NOMO-1 treated with DMSO at 0.1 percent for 48 hours (cell line): Measurements from ENCODE around the gene ZCWPW2.

Experiments
- DNase-seq: peaks from one replicate; lab custom pipeline; 2025; ENCODE audit not compliant: unreplicated experiment; lab: John Stamatoyannopoulos, UW

ZCWPW2 gene

DNA sequence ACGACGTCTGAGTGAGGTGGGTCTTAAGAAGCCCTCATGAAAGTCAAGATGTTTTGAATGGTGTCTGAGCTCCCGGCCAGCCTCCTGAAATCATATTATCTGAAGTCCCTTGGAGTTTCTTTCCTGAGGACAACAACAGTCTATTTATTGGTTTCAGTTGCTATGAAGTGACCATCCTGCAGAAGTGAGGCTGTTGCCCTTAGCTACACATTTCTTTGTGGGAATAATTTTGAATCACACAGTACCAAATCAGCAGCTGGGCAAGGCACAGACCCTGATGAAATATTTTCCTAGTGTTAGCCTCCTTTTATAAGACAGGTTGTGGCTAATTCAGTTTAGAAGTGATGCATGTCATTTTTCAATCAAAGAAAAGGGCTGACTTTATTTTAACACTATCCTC lies 220.8 kb downstream of the ZCWPW2 start:
- no peak for DNase-seq

DNA sequence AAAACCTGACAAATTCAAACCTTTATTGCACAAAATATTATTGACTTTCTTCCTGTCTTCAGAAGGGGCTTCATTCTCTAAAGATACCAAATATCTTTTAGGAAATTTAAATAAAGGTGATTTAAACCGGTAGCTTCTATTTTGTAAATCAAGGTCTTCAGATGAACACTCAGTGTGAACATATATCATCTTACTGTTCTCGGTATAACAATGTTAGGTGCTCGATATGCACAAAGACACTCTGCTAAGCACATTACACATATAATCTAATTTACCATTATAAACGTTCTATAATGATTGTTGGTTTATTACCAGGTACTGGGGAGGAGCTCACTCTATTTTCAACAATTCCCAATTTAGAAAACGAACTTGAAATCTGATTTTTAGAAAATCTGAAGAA lies 225.5 kb downstream of the ZCWPW2 start:
- DNase-seq = no peak

DNA sequence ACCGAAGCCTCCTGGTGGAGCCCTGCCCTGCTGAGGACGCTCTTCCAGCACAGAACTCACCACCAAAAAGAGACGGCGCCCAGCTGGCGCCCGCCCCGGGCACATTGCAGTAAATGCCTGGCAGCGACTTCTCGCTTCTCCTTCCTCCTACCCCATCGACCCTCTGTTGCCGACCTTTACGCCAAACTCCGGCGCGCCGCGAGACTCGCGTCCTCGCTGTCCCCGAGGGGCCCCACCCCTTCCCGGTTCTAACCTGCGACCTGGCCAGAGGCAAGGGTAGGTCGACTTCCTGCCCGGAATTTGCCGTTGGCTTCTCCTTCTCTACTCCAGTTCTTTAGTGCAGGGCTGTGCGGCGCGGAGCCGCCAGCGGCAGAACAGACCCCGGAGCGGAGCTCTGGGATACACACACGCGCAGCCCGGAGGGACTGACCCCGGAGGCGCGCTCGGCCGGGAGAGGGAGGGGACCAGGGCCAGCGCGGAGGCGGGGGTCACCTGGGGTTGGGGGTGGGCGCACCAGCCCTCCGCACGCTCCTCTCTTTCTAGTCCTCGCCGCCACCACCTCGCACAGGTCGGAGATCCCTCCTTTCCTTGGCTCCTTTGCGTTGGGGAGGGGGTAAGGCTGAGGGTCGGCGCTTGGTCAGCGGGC lies 226.7 kb downstream of the ZCWPW2 start:
- DNase-seq = no peak
